Inferior parietal cortex (tissue), 1 donor: Measurements from ENCODE around the gene FLG2.
"Not testable (repeated sequence)": the region's sequence is repeated elsewhere in the genome, so short reads cannot be mapped to it uniquely, and the experiment has no call there.

Experiments used
- DNase-seq: peaks from one replicate; pipeline ENCODE4 v3.0.0-alpha.2; 2016; ENCODE audit errors: extremely low spot score

FLG2 gene

GRCh38 chr1:152313319-152313801 lies 46.4 kb downstream of the FLG2 start:
- DNase-seq = no peak

- not testable (repeated sequence) for DNase-seq
Observed at GRCh38 chr1:152312169-152312568, 47.6 kb downstream of the FLG2 start.

- DNase-seq = no peak
Observed at GRCh38 chr1:152309955-152310354, 49.9 kb downstream of the FLG2 start.

- DNase-seq = not testable (repeated sequence)
Observed at GRCh38 chr1:152309320-152309901, 50.4 kb downstream of the FLG2 start.

- DNase-seq = not testable (repeated sequence)
Observed at GRCh38 chr1:152308758-152309157, 51.0 kb downstream of the FLG2 start.

GRCh38 chr1:152307970-152308369 lies 51.8 kb downstream of the FLG2 start:
- DNase-seq = not testable (repeated sequence)

GRCh38 chr1:152306123-152306522 lies 53.7 kb downstream of the FLG2 start:
- DNase-seq = not testable (repeated sequence)

GRCh38 chr1:152304773-152305172 lies 55.0 kb downstream of the FLG2 start:
- not testable (repeated sequence) for DNase-seq

GRCh38 chr1:152303139-152303872 lies 56.5 kb downstream of the FLG2 start:
- not testable (repeated sequence) for DNase-seq
